HEK293 (cell line): ENCODE data around the gene DCST2.

Experiments used
- CTCF ChIA-PET: fragments of 350-600 bp; formaldehyde crosslinking; extraction: SDS; loops from one replicate; lab custom pipeline; 2021; ENCODE audit warnings: antibody characterized with exemption; lab: Yijun Ruan, JAX
- POLR2A ChIA-PET: fragments of 300-600 bp; formaldehyde crosslinking; extraction: SDS; loops from one replicate; lab custom pipeline; 2020; ENCODE audit warnings: antibody characterized with exemption, inconsistent platforms; lab: Yijun Ruan, JAX
- H3K27ac ChIP-seq: fragments of 200-500 bp; sonication (Bioruptor generic); 2 replicates; pipeline ENCODE4 v1.5.1; 2014; ENCODE audit warnings: low read depth, low read length, control low read depth, inconsistent platforms; ENCODE audit errors: extremely low read depth
- H3K36me3 ChIP-seq, 2 experiments: fragments of 200-500 bp in 1 of 2; sonication (Bioruptor generic) in 1 of 2; 1 replicate in 1 of 2; 2 replicates in 1 of 2; pipeline ENCODE4 v1.5.1; 2014 to 2017; ENCODE audit warnings: inconsistent platforms in 2 of 2, low read length in 2 of 2; ENCODE audit not compliant: control insufficient read depth in 2 of 2, insufficient read depth in 1 of 2
- H3K4me1 ChIP-seq: fragments of 200-500 bp; sonication (Bioruptor generic); 2 replicates; pipeline ENCODE4 v1.5.1; 2014; ENCODE audit warnings: mild to moderate bottlenecking, low read length, inconsistent platforms; ENCODE audit not compliant: control insufficient read depth, insufficient read depth
- H3K4me3 ChIP-seq: 2 replicates; pipeline ENCODE4 v1.5.1; 2011; ENCODE audit warnings: low read depth, mild to moderate bottlenecking, control low read depth, low read length, moderate library complexity
- H3K9me3 ChIP-seq: fragments of 200-500 bp; sonication (Bioruptor generic); 2 replicates; pipeline ENCODE4 v1.5.1; 2014; ENCODE audit warnings: low read depth, low read length, inconsistent platforms; ENCODE audit not compliant: control insufficient read depth, insufficient read depth
- GFI1B ChIP-seq: fragments of 450-650 bp; formaldehyde crosslinking; IDR thresholded peaks from 2 replicates; pipeline ENCODE4 v1.5.1; 2016; ENCODE audit warnings: missing biosample characterization, missing genetic modification characterization
- GLIS2 ChIP-seq: fragments of 450-650 bp; formaldehyde crosslinking; IDR thresholded peaks from 2 replicates; pipeline ENCODE4 v1.5.1; 2016; ENCODE audit warnings: missing biosample characterization, missing genetic modification characterization
- KLF8 ChIP-seq: fragments of 450-650 bp; formaldehyde crosslinking; IDR thresholded peaks from 2 replicates; pipeline ENCODE4 v1.5.1; 2016; ENCODE audit warnings: missing biosample characterization, missing genetic modification characterization
- MYNN ChIP-seq: fragments of 450-650 bp; formaldehyde crosslinking; IDR thresholded peaks from 2 replicates; pipeline ENCODE4 v1.5.1; 2016; ENCODE audit warnings: missing biosample characterization, missing genetic modification characterization, borderline replicate concordance
- SP7 ChIP-seq: fragments of 450-650 bp; formaldehyde crosslinking; IDR thresholded peaks from 2 replicates; pipeline ENCODE4 v1.5.1; 2016; ENCODE audit warnings: missing biosample characterization, missing genetic modification characterization
- WT1 ChIP-seq: fragments of 450-650 bp; formaldehyde crosslinking; IDR thresholded peaks from 2 replicates; pipeline ENCODE4 v1.5.1; 2016; ENCODE audit warnings: missing biosample characterization, missing genetic modification characterization
- YY1 ChIP-seq: fragments of 450-650 bp; formaldehyde crosslinking; IDR thresholded peaks from 2 replicates; pipeline ENCODE4 v1.5.1; 2018; ENCODE audit warnings: missing biosample characterization, missing genetic modification characterization
- ZBTB7A ChIP-seq: fragments of 450-650 bp; formaldehyde crosslinking; IDR thresholded peaks from 2 replicates; pipeline ENCODE4 v1.5.1; 2016; ENCODE audit warnings: low read depth, missing biosample characterization, missing genetic modification characterization
- ZFP37 ChIP-seq: fragments of 450-650 bp; formaldehyde crosslinking; IDR thresholded peaks from 2 replicates; pipeline ENCODE4 v1.5.1; 2016; ENCODE audit warnings: missing biosample characterization, missing genetic modification characterization
- ZNF114 ChIP-seq: fragments of 450-650 bp; formaldehyde crosslinking; IDR thresholded peaks from 2 replicates; pipeline ENCODE4 v1.5.0; 2017; ENCODE audit warnings: missing biosample characterization, missing genetic modification characterization
- ZNF138 ChIP-seq: fragments of 450-650 bp; formaldehyde crosslinking; IDR thresholded peaks from 2 replicates; pipeline ENCODE4 v1.5.1; 2016; ENCODE audit warnings: missing biosample characterization, missing genetic modification characterization, borderline replicate concordance
- ZNF174 ChIP-seq: fragments of 450-650 bp; formaldehyde crosslinking; IDR thresholded peaks from 2 replicates; pipeline ENCODE4 v1.5.0; 2017; ENCODE audit warnings: missing biosample characterization, mild to moderate bottlenecking, missing genetic modification characterization
- ZNF223 ChIP-seq: fragments of 450-650 bp; formaldehyde crosslinking; IDR thresholded peaks from 2 replicates; pipeline ENCODE4 v1.5.1; 2016; ENCODE audit warnings: missing biosample characterization, missing genetic modification characterization
- ZNF26 ChIP-seq: fragments of 450-650 bp; formaldehyde crosslinking; IDR thresholded peaks from 2 replicates; pipeline ENCODE4 v1.5.1; 2016; ENCODE audit warnings: missing biosample characterization, missing genetic modification characterization
- ZNF302 ChIP-seq: fragments of 450-650 bp; formaldehyde crosslinking; IDR thresholded peaks from 2 replicates; pipeline ENCODE4 v1.5.1; 2016; ENCODE audit warnings: missing biosample characterization, missing genetic modification characterization, low read depth
- ZNF391 ChIP-seq: fragments of 450-650 bp; formaldehyde crosslinking; IDR thresholded peaks from 2 replicates; pipeline ENCODE4 v1.5.1; 2016; ENCODE audit warnings: low read depth, missing biosample characterization, missing genetic modification characterization, borderline replicate concordance
- ZNF398 ChIP-seq: fragments of 450-650 bp; formaldehyde crosslinking; IDR thresholded peaks from 2 replicates; pipeline ENCODE4 v1.5.1; 2017; ENCODE audit warnings: missing biosample characterization, missing genetic modification characterization
- ZNF623 ChIP-seq: fragments of 450-650 bp; formaldehyde crosslinking; IDR thresholded peaks from 2 replicates; pipeline ENCODE4 v1.5.1; 2016; ENCODE audit warnings: missing biosample characterization, missing genetic modification characterization
- ZNF76 ChIP-seq: fragments of 450-650 bp; formaldehyde crosslinking; IDR thresholded peaks from 2 replicates; pipeline ENCODE4; 2016; ENCODE audit warnings: low read depth, missing biosample characterization, missing genetic modification characterization, borderline replicate concordance
- ZNF776 ChIP-seq: fragments of 450-650 bp; formaldehyde crosslinking; IDR thresholded peaks from 2 replicates; pipeline ENCODE4 v1.5.0; 2017; ENCODE audit warnings: missing biosample characterization, missing genetic modification characterization, borderline replicate concordance
- TF ChIP-seq, protein P1 (sequence below): fragments of 450-650 bp; formaldehyde crosslinking; IDR thresholded peaks from 2 replicates; pipeline ENCODE4; 2016; ENCODE audit warnings: missing biosample characterization, missing genetic modification characterization
- TF ChIP-seq, protein P2 (sequence below): fragments of 450-650 bp; formaldehyde crosslinking; IDR thresholded peaks from 2 replicates; pipeline ENCODE4 v1.5.1; 2016; ENCODE audit warnings: missing biosample characterization, missing genetic modification characterization
- TF ChIP-seq, protein P3 (sequence below): fragments of 450-650 bp; formaldehyde crosslinking; IDR thresholded peaks from 2 replicates; pipeline ENCODE4 v1.5.1; 2016; ENCODE audit warnings: missing biosample characterization, missing genetic modification characterization, borderline replicate concordance
- TF ChIP-seq, protein P4 (sequence below): fragments of 450-650 bp; formaldehyde crosslinking; IDR thresholded peaks from 2 replicates; pipeline ENCODE4 v1.5.0; 2017; ENCODE audit warnings: missing biosample characterization, missing genetic modification characterization, borderline replicate concordance

The DCST2 gene

DNA sequence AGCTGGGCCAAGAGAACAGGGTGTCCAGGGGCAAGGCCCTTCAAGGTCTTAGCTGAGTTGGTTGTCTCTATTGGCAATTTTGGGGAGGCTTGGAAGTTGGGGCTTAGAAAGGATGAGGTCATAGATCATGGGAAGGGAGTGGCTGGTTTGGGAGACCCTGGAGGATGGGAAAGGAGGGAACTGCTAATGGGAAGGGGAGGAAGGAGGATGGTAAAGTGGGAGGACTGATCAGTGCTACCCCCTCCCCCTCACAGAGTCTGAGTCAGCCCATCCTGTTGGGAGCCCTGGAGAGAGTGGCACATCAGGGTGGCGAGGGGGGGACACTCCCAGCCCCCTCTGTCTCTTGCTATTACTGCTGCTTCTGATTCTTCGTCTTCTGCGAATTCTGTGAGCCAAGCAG is 35.0 kb upstream of the DCST2 start (continued):
- TF ChIP-seq, protein P1, sequence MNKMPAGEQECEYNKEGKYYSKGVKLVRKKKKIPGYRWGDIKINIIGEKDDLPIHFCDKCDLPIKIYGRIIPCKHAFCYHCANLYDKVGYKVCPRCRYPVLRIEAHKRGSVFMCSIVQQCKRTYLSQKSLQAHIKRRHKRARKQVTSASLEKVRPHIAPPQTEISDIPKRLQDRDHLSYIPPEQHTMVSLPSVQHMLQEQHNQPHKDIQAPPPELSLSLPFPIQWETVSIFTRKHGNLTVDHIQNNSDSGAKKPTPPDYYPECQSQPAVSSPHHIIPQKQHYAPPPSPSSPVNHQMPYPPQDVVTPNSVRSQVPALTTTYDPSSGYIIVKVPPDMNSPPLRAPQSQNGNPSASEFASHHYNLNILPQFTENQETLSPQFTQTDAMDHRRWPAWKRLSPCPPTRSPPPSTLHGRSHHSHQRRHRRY = no peak
- TF ChIP-seq ZNF623 (tag by site-specific recombination) (no peak), ZNF138 (no peak), ZNF398 (tag by site-specific recombination) (peak; percentile 97), MYNN (tag by site-specific recombination) (no peak), YY1 (tag by site-specific recombination) (no peak), ZFP37 (no peak), GLIS2 (tag by site-specific recombination) (no peak), WT1 (tag by site-specific recombination) (peak; percentile 96), ZNF223 (tag by site-specific recombination) (no peak), ZNF174 (tag by site-specific recombination) (no peak)
- TF ChIP-seq, protein P2, sequence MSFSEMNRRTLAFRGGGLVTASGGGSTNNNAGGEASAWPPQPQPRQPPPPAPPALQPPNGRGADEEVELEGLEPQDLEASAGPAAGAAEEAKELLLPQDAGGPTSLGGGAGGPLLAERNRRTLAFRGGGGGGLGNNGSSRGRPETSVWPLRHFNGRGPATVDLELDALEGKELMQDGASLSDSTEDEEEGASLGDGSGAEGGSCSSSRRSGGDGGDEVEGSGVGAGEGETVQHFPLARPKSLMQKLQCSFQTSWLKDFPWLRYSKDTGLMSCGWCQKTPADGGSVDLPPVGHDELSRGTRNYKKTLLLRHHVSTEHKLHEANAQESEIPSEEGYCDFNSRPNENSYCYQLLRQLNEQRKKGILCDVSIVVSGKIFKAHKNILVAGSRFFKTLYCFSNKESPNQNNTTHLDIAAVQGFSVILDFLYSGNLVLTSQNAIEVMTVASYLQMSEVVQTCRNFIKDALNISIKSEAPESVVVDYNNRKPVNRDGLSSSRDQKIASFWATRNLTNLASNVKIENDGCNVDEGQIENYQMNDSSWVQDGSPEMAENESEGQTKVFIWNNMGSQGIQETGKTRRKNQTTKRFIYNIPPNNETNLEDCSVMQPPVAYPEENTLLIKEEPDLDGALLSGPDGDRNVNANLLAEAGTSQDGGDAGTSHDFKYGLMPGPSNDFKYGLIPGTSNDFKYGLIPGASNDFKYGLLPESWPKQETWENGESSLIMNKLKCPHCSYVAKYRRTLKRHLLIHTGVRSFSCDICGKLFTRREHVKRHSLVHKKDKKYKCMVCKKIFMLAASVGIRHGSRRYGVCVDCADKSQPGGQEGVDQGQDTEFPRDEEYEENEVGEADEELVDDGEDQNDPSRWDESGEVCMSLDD (tag by site-specific recombination) = 0 out of 2 replicates have a peak, but pooled peaks have one; percentile 33
- TF ChIP-seq, all 188 proteins: peak for 14

GRCh38 chr1:155066777-155067176 is 33.2 kb upstream of the DCST2 start:
- POLR2A ChIA-PET = interaction anchor here (0.9 kb wide), 1 partner anchor 9 kb away, joined by 4 read pairs; no protein-coding TSS in a partner anchor
- TF ChIP-seq ZNF76 (tag by site-specific recombination) (no peak), SP7 (no peak), ZNF114 (tag by site-specific recombination) (no peak), ZNF26 (tag by site-specific recombination) (no peak), ZNF623 (tag by site-specific recombination) (no peak), GFI1B (no peak), ZNF391 (no peak), GLIS2 (tag by site-specific recombination) (no peak), ZBTB7A (tag by site-specific recombination) (no peak), ZNF776 (tag by site-specific recombination) (no peak), KLF8 (tag by site-specific recombination) (no peak), ZNF302 (tag by site-specific recombination) (no peak)
- TF ChIP-seq, protein P3, sequence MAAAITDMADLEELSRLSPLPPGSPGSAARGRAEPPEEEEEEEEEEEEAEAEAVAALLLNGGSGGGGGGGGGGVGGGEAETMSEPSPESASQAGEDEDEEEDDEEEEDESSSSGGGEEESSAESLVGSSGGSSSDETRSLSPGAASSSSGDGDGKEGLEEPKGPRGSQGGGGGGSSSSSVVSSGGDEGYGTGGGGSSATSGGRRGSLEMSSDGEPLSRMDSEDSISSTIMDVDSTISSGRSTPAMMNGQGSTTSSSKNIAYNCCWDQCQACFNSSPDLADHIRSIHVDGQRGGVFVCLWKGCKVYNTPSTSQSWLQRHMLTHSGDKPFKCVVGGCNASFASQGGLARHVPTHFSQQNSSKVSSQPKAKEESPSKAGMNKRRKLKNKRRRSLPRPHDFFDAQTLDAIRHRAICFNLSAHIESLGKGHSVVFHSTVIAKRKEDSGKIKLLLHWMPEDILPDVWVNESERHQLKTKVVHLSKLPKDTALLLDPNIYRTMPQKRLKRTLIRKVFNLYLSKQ (tag by site-specific recombination) = no peak
- TF ChIP-seq, protein P4, sequence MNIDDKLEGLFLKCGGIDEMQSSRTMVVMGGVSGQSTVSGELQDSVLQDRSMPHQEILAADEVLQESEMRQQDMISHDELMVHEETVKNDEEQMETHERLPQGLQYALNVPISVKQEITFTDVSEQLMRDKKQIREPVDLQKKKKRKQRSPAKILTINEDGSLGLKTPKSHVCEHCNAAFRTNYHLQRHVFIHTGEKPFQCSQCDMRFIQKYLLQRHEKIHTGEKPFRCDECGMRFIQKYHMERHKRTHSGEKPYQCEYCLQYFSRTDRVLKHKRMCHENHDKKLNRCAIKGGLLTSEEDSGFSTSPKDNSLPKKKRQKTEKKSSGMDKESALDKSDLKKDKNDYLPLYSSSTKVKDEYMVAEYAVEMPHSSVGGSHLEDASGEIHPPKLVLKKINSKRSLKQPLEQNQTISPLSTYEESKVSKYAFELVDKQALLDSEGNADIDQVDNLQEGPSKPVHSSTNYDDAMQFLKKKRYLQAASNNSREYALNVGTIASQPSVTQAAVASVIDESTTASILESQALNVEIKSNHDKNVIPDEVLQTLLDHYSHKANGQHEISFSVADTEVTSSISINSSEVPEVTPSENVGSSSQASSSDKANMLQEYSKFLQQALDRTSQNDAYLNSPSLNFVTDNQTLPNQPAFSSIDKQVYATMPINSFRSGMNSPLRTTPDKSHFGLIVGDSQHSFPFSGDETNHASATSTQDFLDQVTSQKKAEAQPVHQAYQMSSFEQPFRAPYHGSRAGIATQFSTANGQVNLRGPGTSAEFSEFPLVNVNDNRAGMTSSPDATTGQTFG (tag by site-specific recombination) = no peak

More at GRCh38 chr1:155066777-155067176, 33.2 kb upstream of the DCST2 start:
- H3K9me3 ChIP-seq = no peaks in the 10 kb centered on the region
- CTCF ChIA-PET = interaction anchor here (0.6 to 1.2 kb wide), 3 partner anchors 9 to 40 kb away, joined by 3 to 4 read pairs (median 4); no protein-coding TSS in a partner anchor
- H3K36me3 ChIP-seq = peaks cover 0 to 5% of the 10 kb centered on the region in 2 experiments; a peak in 1 of 3 replicates
- peaks cover 3% of the 10 kb centered on the region for H3K4me1 ChIP-seq
- no peak overlapping the region for H3K4me3 ChIP-seq
- no peak overlapping the region for H3K27ac ChIP-seq
